AG09319 (cell line): Measurements from ENCODE around the gene ELP2.

Experiments used
- DNase-seq: peaks from one replicate; pipeline ENCODE4 v3.0.0-alpha.2; 2010; ENCODE audit warnings: low read depth; ENCODE audit errors: extremely low read depth
- TF ChIP-seq, protein P1 (sequence below): IDR thresholded peaks from 2 replicates; pipeline ENCODE4 v1.5.1; 2011; ENCODE audit warnings: low read depth, mild to moderate bottlenecking, inconsistent platforms, low read length, moderate library complexity

Gene ELP2

DNA sequence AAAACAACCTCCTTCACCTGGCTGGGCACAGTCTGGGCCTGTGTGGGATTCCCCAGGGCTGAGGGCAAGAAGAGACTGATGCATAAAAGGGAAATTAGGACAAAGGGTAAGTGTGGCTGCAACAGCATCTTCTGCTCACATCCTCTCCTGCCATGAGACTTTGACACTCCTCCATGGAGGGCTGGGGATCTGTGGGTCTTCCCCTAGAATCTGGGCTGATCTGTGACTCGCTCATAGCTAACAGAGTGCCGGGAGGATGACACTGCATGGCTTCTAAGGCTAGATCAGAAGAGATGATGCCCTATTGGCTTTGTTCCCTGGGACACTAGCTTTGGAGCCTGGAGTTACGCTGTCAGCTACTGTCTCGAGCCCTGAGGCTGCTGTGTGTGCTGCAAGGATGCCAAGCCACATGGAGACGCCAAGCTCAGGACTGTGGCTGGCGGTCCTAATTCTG lies 81.9 kb downstream of the ELP2 start:
- no peak for DNase-seq
- TF ChIP-seq, protein P1, sequence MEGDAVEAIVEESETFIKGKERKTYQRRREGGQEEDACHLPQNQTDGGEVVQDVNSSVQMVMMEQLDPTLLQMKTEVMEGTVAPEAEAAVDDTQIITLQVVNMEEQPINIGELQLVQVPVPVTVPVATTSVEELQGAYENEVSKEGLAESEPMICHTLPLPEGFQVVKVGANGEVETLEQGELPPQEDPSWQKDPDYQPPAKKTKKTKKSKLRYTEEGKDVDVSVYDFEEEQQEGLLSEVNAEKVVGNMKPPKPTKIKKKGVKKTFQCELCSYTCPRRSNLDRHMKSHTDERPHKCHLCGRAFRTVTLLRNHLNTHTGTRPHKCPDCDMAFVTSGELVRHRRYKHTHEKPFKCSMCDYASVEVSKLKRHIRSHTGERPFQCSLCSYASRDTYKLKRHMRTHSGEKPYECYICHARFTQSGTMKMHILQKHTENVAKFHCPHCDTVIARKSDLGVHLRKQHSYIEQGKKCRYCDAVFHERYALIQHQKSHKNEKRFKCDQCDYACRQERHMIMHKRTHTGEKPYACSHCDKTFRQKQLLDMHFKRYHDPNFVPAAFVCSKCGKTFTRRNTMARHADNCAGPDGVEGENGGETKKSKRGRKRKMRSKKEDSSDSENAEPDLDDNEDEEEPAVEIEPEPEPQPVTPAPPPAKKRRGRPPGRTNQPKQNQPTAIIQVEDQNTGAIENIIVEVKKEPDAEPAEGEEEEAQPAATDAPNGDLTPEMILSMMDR = no peak

DNA sequence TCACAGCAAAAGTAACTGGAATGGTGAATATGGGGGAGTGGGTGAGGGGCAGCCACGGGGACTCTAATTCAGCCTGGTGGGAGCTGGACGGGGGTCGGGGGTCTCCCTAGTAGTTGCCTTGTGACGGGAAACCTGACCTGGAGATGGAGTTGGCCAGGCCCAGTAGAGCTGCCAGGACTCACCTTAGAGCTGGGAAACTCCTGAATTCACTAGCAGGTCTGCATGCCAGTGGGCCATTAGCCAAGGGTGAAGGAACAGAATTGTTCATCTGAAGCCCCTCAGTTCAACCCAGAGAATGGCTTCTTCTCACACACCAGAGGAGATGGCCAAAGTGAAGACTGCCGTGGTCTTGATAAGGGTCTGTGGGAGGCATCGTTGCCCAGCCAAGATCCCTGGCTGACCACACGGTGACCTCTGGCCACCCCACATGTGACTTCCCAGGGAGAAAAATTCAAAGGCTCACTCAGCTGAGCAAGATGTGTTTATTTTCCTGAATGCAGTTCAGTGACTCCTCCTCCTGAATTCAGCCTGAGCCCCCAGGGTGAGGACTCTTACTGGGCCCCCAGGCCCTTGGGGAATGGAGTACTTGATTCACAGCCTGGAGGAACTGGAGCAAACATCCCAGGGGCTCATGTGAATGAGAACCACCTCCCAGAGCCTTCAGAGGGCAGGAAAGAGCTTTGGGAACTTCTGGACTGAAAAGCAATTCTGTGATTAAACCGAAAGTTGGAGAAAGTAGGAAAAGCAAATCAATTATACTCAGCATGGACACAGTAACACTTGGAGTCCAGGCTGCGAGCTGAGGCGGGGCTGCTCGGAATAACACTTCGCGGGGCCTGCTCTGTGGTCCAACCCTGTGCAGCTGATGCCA lies 82.8 kb downstream of the ELP2 start:
- TF ChIP-seq, protein P1 = peak; percentile 36
- no peak for DNase-seq

DNA sequence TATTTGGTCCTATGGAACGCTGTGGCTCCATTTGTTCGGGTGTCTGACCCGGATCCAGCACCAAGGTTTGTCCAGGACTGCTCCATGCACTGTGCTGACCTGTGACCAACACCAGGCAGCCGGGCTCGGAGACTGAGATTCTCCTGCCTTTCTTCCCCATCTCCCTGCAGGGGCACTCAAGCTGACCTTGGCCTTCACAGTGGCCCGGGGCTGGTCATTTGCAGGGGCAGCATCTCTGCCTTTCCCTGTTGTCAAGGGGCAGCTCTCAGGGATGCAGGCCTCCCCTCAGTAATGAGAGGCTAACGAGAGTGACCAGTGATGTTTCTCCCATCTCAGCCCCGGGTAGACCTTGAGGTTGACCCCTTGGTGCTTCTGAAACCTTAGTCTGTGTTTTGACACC lies 85.1 kb downstream of the ELP2 start:
- DNase-seq = no peak
- TF ChIP-seq, protein P1 = no peak

DNA sequence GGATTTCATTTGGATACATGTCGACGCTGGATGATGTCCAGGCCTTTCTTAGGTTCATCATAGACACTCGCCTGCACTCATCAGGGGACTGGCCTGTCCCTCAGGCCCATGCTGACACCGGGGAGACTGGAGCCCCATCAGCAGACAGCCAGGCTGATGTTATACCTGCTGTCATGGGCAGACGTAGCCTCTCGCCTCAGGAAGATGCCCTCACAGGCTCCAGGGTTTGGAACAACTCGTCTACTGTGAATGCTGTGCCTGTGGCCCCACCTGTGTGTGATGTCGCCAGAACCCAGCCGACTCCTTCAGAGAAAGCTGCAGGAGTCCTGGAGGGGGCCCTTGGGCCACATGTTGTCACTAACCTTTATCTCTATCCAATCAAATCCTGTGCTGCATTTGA lies 85.9 kb downstream of the ELP2 start:
- DNase-seq = no peak
- TF ChIP-seq, protein P1 = no peak

DNA sequence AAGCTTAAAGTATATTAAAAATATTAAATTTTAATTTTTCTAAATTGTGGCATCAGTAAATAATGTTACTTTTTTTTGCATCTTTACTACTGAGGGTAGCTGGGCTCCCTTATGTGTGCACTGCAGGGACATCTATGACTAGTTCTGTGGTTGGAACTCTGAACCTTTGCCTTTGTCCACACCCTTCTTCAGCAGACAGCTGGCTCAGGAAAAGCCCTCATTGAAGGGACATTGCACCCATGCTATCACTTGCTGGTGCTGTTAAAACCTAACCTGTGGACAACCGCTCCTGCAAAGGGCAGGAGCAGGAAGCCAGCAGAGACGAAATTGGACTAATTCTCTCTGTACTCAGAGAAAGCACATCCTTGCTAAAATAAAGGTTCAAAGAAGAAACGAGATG lies 87.6 kb downstream of the ELP2 start:
- TF ChIP-seq, protein P1 = no peak
- no peak for DNase-seq

DNA sequence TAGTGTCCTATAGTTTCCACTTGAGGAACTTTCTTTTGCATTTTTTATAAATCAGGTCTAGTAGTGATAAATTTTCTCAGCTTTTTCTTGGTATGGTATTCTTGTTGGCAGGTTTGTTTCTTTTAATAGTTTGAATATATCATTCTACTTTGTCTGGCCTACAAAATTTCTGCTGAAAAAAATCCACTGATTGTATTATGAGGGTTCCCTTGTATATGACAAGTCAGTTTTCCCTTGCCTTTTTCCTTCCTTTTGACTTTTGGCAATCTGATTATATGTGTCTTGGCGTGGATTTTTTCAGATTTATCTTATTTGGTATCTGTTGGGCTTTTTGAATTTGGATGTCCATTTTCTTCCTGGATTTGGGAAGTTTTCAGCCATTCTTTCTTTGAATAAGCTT lies 99.5 kb downstream of the ELP2 start:
- DNase-seq = no peak
- TF ChIP-seq, protein P1 = no peak
